ENCODE data around the gene LETM1. TPM values are rescaled to one million over a fixed set of nuclear protein-coding genes. Genes with fewer than 3 reads are reported as not detected.

LETM1 gene
- total and polyA plus RNA-seq, 8 donors, result 5.3 to 255 (median 52.1) TPM

DNA sequence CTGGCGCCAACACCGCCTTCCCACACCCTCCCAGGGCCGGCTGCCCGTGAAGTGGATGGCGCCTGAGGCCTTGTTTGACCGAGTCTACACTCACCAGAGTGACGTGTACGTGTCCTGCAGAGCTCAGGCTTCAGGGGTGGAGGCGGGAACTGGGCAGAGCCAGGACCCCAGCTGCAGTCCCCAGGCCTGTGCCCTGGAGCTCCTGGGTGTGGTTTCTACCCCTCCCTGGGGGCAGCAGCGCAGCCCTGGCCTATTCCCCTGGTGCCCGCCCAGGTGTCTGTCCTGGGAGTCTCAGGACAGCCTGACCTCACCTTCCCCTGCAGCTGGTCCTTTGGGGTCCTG is 49.8 kb downstream of the LETM1 start:
- no peak for DNase-seq
- TF ChIP-seq POLR2AphosphoS5 (IDR thresholded peaks at IDR 0.05), result no peak
- no peak for TF ChIP-seq POLR2A (IDR thresholded peaks at IDR 0.05)
- no peak for TF ChIP-seq EP300 (IDR thresholded peaks at IDR 0.05)
- no peak for TF ChIP-seq CTCF (IDR thresholded peaks at IDR 0.05)
- intact Hi-C loops (cut with DNase I; ENCODE audit: low total_unique reads), result no loop called here
- WGBS, 5 donors, result 77 to 100% (median 81%) methylated on average over 2 to 11 of the region's 11 CpGs
- no peak overlapping the region for H3K4me3 ChIP-seq
- H3K36me3 ChIP-seq, result peaks cover 0 to 34% (median 18%) of the 10 kb centered on the region in 4 donors
- H3K27ac ChIP-seq, result no peak overlapping the region
- H3K27me3 ChIP-seq, result no peaks in the 10 kb centered on the region
- H3K4me1 ChIP-seq, result peaks cover 0 to 7% (median 0%) of the 10 kb centered on the region in 4 donors
- no peaks in the 10 kb centered on the region for H3K9me3 ChIP-seq

- H3K4me3 ChIP-seq, result no peak overlapping the region
- no peak for TF ChIP-seq POLR2AphosphoS5 (IDR thresholded peaks at IDR 0.05)
- no peak for TF ChIP-seq POLR2A (IDR thresholded peaks at IDR 0.05)
- no peak for TF ChIP-seq CTCF (IDR thresholded peaks at IDR 0.05)
- TF ChIP-seq EP300 (IDR thresholded peaks at IDR 0.05), result no peak
- H3K36me3 ChIP-seq, result peaks cover 0 to 28% (median 12%) of the 10 kb centered on the region in 4 donors
- no peak for DNase-seq
- intact Hi-C loops (cut with DNase I; ENCODE audit: low total_unique reads), result no loop called here
- H3K9me3 ChIP-seq, result no peaks in the 10 kb centered on the region
- H3K27ac ChIP-seq, result no peak overlapping the region
- H3K4me1 ChIP-seq, result peaks cover 0 to 7% (median 0%) of the 10 kb centered on the region in 4 donors
- whole genome bisulfite sequencing, 5 donors, result 85 to 89% (median 88%) methylated on average over 20 to 47 of the region's 47 CpGs
- H3K27me3 ChIP-seq, result no peaks in the 10 kb centered on the region
These were observed 50.3 kb downstream of the LETM1 start for GRCh38 chr4:1805493-1806222.

GRCh38 chr4:1804638-1805492 is 51.1 kb downstream of the LETM1 start:
- WGBS, 5 donors, result 89 to 93% (median 92%) methylated on average over 27 to 37 of the region's 37 CpGs
- peaks cover 0 to 27% (median 11%) of the 10 kb centered on the region in 4 donors for H3K36me3 ChIP-seq
- DNase-seq, result no peak
- H3K4me3 ChIP-seq, result no peak overlapping the region
- H3K9me3 ChIP-seq, result no peaks in the 10 kb centered on the region
- H3K4me1 ChIP-seq, result peaks cover 0 to 7% (median 0%) of the 10 kb centered on the region in 4 donors
- intact Hi-C loops (cut with DNase I; ENCODE audit: low total_unique reads), result no loop called here
- H3K27ac ChIP-seq, result no peak overlapping the region
- TF ChIP-seq POLR2A (IDR thresholded peaks at IDR 0.05), result no peak
- no peak for TF ChIP-seq EP300 (IDR thresholded peaks at IDR 0.05)
- no peak for TF ChIP-seq CTCF (IDR thresholded peaks at IDR 0.05)
- TF ChIP-seq POLR2AphosphoS5 (IDR thresholded peaks at IDR 0.05), result no peak
- peaks cover 0 to 3% (median 0%) of the 10 kb centered on the region in 3 donors for H3K27me3 ChIP-seq

- intact Hi-C loops (cut with DNase I; ENCODE audit: low total_unique reads), result no loop called here
- no peak overlapping the region for H3K27ac ChIP-seq
- H3K36me3 ChIP-seq, result peaks cover 0 to 27% (median 11%) of the 10 kb centered on the region in 4 donors
- H3K4me3 ChIP-seq, result no peak overlapping the region
- no peak for DNase-seq
- 87 to 91% (median 91%) methylated on average over 38 to 51 of the region's 51 CpGs for WGBS, 5 donors
- no peaks in the 10 kb centered on the region for H3K9me3 ChIP-seq
- peaks cover 0 to 7% (median 0%) of the 10 kb centered on the region in 4 donors for H3K4me1 ChIP-seq
- H3K27me3 ChIP-seq, result peaks cover 0 to 13% (median 0%) of the 10 kb centered on the region in 3 donors
- TF ChIP-seq EP300 (IDR thresholded peaks at IDR 0.05) (no peak), POLR2AphosphoS5 (IDR thresholded peaks at IDR 0.05) (no peak), POLR2A (IDR thresholded peaks at IDR 0.05) (no peak), CTCF (IDR thresholded peaks at IDR 0.05) (no peak)
These were observed 52.2 kb downstream of the LETM1 start for GRCh38 chr4:1803523-1804423.

All from stomach (tissue), 9 donors.